SW480 (cell line): ENCODE results near the gene FTH1.

Source experiments
- DNase-seq: peaks from one replicate; pipeline ENCODE4 v3.0.0-alpha.2; 2016; ENCODE audit warnings: low spot score

FTH1 gene

DNA sequence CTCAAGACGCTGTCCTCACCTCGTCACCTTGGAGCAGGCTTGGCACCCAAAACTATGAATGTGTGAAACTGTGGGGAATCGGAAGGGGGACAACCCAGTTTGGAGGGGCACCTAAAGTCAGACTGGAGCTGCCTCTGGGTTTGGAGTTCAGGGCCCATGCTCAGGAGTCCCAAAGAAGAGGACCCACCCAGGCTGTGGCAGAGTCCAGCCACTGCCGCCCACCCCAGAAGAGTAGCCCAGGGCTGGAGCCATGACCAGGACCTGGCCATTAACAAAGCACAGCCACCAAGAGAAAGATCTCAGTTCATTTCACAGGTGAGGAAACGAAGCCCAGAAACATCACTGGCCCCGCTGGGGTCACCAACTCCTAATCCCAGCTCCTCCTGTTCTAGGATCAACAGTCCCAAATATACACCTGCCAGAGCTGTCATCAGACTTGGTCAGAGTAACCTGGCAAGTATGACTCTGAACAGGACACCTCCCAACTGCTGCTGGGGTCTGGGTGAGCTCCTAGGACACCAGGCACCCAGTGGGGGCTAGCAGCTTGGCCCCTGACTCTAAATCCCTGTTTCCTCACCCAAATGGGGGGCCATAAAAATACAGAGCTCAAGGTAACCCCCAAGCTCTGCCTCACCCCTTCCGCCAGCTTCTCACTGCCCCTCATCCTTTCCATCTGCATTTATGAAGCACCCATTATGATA lies 52.8 kb downstream of the FTH1 start:
- no peak for DNase-seq
